Left forelimb (tissue), 1 donor: ENCODE measurements around the gene CLTB.

ENCODE experiments used
- DNase-seq: peaks from one replicate; pipeline ENCODE4 v3.0.0-alpha.2; 2018; ENCODE audit warnings: low spot score

CLTB gene

GRCh38 chr5:176352116-176352878, 64.0 kb downstream of the CLTB start:
- DNase-seq = no peak

- DNase-seq = no peak
Observed at GRCh38 chr5:176350416-176350815, 65.9 kb downstream of the CLTB start.

GRCh38 chr5:176342766-176343458, 73.4 kb downstream of the CLTB start:
- no peak for DNase-seq
